Mesenchymal stem cell (in vitro differentiated cells and primary cell): ENCODE measurements around the gene HYI. TPM values are rescaled to one million over a fixed set of nuclear protein-coding genes. Genes with fewer than 3 reads are reported as not detected.
"Not testable (repeated sequence)": the region's sequence is repeated elsewhere in the genome, so short reads cannot be mapped to it uniquely, and the experiment has no call there.

ENCODE experiments used
- DNase-seq: peaks from one replicate; pipeline ENCODE4 v3.0.0-alpha.2; 2013
- H2AFZ ChIP-seq: one replicate; pipeline ENCODE4 v1.6.1; 2013; ENCODE audit warnings: low read depth, mild to moderate bottlenecking, control low read depth, inconsistent platforms, low read length, moderate library complexity
- H2AK5ac ChIP-seq: 2 replicates; pipeline ENCODE4 v1.6.1; 2013; ENCODE audit warnings: low read length, moderate library complexity, mild to moderate bottlenecking, inconsistent platforms; ENCODE audit not compliant: severe bottlenecking
- H2BK120ac ChIP-seq: one replicate; pipeline ENCODE4 v1.6.1; 2013; ENCODE audit warnings: low read depth, mild to moderate bottlenecking, inconsistent platforms, low read length, moderate library complexity
- H2BK12ac ChIP-seq, 2 experiments: one replicate each; pipeline ENCODE4 v1.6.1; 2013; ENCODE audit warnings: inconsistent platforms in 2 of 2, low read length in 2 of 2, mild to moderate bottlenecking in 2 of 2, moderate library complexity in 2 of 2, control low read depth in 1 of 2
- H2BK15ac ChIP-seq: one replicate; pipeline ENCODE4 v1.6.1; 2013; ENCODE audit warnings: mild to moderate bottlenecking, low read depth, inconsistent platforms; ENCODE audit not compliant: poor library complexity, severe bottlenecking
- H2BK5ac ChIP-seq: 2 replicates; pipeline ENCODE4 v1.6.1; 2013; ENCODE audit warnings: low read depth, mild to moderate bottlenecking, low read length, control low read depth, inconsistent platforms; ENCODE audit not compliant: poor library complexity, severe bottlenecking
- H3K14ac ChIP-seq, 2 experiments: one replicate each; pipeline ENCODE4 v1.6.1; 2013; ENCODE audit warnings: inconsistent platforms in 2 of 2, low read length in 2 of 2, control low read depth in 1 of 2, mild to moderate bottlenecking in 1 of 2, moderate library complexity in 1 of 2
- H3K18ac ChIP-seq, 2 experiments: one replicate each; pipeline ENCODE4 v1.6.1; 2013; ENCODE audit warnings: inconsistent platforms in 2 of 2, low read length in 2 of 2, control low read depth in 1 of 2, low read depth in 1 of 2, mild to moderate bottlenecking in 1 of 2
- H3K23ac ChIP-seq, 2 experiments: one replicate each; pipeline ENCODE4 v1.6.1; 2013; ENCODE audit warnings: inconsistent platforms in 2 of 2, low read length in 2 of 2, mild to moderate bottlenecking in 2 of 2, moderate library complexity in 2 of 2, control low read depth in 1 of 2
- H3K27ac ChIP-seq: 2 replicates; pipeline ENCODE4 v1.5.1; 2013; ENCODE audit warnings: mild to moderate bottlenecking, moderate library complexity, low read length, control low read depth, inconsistent platforms; ENCODE audit not compliant: poor library complexity, severe bottlenecking
- H3K27me3 ChIP-seq, 2 experiments: 2 replicates each; pipeline versions ENCODE4 v1.6.1 to v1.7.0; 2013; ENCODE audit warnings: low read length in 2 of 2, mild to moderate bottlenecking in 2 of 2, moderate library complexity in 2 of 2, control low read depth in 1 of 2, inconsistent platforms in 1 of 2; ENCODE audit not compliant: control insufficient read depth in 1 of 2, insufficient read depth in 1 of 2
- H3K36me3 ChIP-seq, 2 experiments: 2 replicates each; pipeline versions ENCODE4 v1.6.1 to v1.7.0; 2013; ENCODE audit warnings: low read length in 2 of 2, control low read depth in 1 of 2, inconsistent platforms in 1 of 2, low read depth in 1 of 2, mild to moderate bottlenecking in 1 of 2; ENCODE audit not compliant: insufficient read depth in 2 of 2, control insufficient read depth in 1 of 2
- H3K4ac ChIP-seq, 2 experiments: one replicate each; pipeline ENCODE4 v1.6.1; 2013; ENCODE audit warnings: inconsistent platforms in 2 of 2, low read length in 2 of 2, mild to moderate bottlenecking in 2 of 2, moderate library complexity in 2 of 2, control low read depth in 1 of 2, low read depth in 1 of 2
- H3K4me1 ChIP-seq: 2 replicates; pipeline ENCODE4 v1.6.1; 2013; ENCODE audit warnings: low read depth, low read length, control low read depth; ENCODE audit not compliant: control insufficient read depth, insufficient read depth
- H3K4me2 ChIP-seq: 2 replicates; pipeline ENCODE4 v1.6.1; 2013; ENCODE audit warnings: low read length, mild to moderate bottlenecking, inconsistent platforms; ENCODE audit not compliant: poor library complexity, severe bottlenecking
- H3K4me3 ChIP-seq, 2 experiments: 2 replicates each; pipeline versions ENCODE4 v1.5.1 to v1.7.0; 2013; ENCODE audit warnings: low read length in 2 of 2, mild to moderate bottlenecking in 2 of 2, control low read depth in 1 of 2, low read depth in 1 of 2; ENCODE audit not compliant: insufficient read depth in 1 of 2
- H3K79me1 ChIP-seq: replicated peaks from 2 replicates; pipeline ENCODE4 v1.6.1; 2013; ENCODE audit warnings: mild to moderate bottlenecking, control low read depth, low read length, inconsistent platforms; ENCODE audit not compliant: poor library complexity, severe bottlenecking
- H3K9ac ChIP-seq: 2 replicates; pipeline ENCODE4 v1.7.0; 2013; ENCODE audit warnings: mild to moderate bottlenecking, low read length, moderate library complexity
- H3K9me3 ChIP-seq: 2 replicates; pipeline ENCODE4 v1.7.0; 2013; ENCODE audit warnings: mild to moderate bottlenecking, low read length; ENCODE audit not compliant: control insufficient read depth
- H4K8ac ChIP-seq: one replicate; pipeline ENCODE4 v1.6.1; 2013; ENCODE audit warnings: inconsistent platforms, mild to moderate bottlenecking, low read length, moderate library complexity
- H4K91ac ChIP-seq: one replicate; pipeline ENCODE4 v1.6.1; 2013; ENCODE audit warnings: mild to moderate bottlenecking, low read length, inconsistent platforms
- WGBS: methylation state at CpG from one replicate; pipeline ENCODE4 v1.1.7; 2013; ENCODE audit warnings: mixed read lengths; 5-methylcytosine and 5-hydroxymethylcytosine counted together
- polyA plus RNA-seq, 2 experiments: library from polyadenylated mRNA; stranded (reverse); fragments of 200-250 nt; gene quantifications; one replicate each; pipeline ENCODE4 v1.2.3, GENCODE V29; 2013

The HYI gene
- 20.4 TPM for polyA plus RNA-seq (2013, experiment 1 of 2)
- 19.0 TPM for polyA plus RNA-seq (2013, experiment 2 of 2)

GRCh38 chr1:43453442-43454269 lies at the start of gene HYI:
Gene HYI (minus strand): TSS chr1:43453931. CDS start chr1:43453793, 138 bp downstream.
- peak within 1 kb of the TSS; percentile 88 for H3K9ac ChIP-seq
- H4K8ac ChIP-seq, result peak within 1 kb of the TSS; percentile 89
- H2BK5ac ChIP-seq, result peak within 1 kb of the TSS; percentile 51
- peaks cover 16% of the 10 kb centered on the region for H3K4me1 ChIP-seq
- peak within 1 kb of the TSS; percentile 80 for H2BK120ac ChIP-seq
- peak within 1 kb of the TSS; percentile 56 for H2AFZ ChIP-seq
- peak within 1 kb of the TSS; percentile 35 for H2AK5ac ChIP-seq
- peak within 1 kb of the TSS; percentile 28 to 29 for H2BK12ac ChIP-seq
- peak; percentile 93 for DNase-seq
- H3K23ac ChIP-seq, result peak within 1 kb of the TSS in 1 of 2 experiments; percentile 14
- peak within 1 kb of the TSS; percentile 60 to 94 for H3K4ac ChIP-seq
- H2BK15ac ChIP-seq, result peak within 1 kb of the TSS; percentile 50
- H3K4me2 ChIP-seq, result peak within 1 kb of the TSS; percentile 70
- H3K79me1 ChIP-seq, result peaks cover 13% of the 10 kb centered on the region
- under 1% methylated on average over 46 of the region's 87 CpGs for WGBS
- peak within 1 kb of the TSS; percentile 70 to 78 for H3K4me3 ChIP-seq
- H3K27ac ChIP-seq, result peak within 1 kb of the TSS; percentile 85
- no peaks in the 10 kb centered on the region for H3K9me3 ChIP-seq
- peaks cover 37 to 38% of the 10 kb centered on the region in 2 experiments for H3K36me3 ChIP-seq
- H3K18ac ChIP-seq, result peak within 1 kb of the TSS; percentile 86 to 92
- H3K27me3 ChIP-seq, result no peaks in the 10 kb centered on the region
- peak within 1 kb of the TSS in 1 of 2 experiments; percentile 88 for H3K14ac ChIP-seq
- H4K91ac ChIP-seq, result peak within 1 kb of the TSS; percentile 83

GRCh38 chr1:43501806-43502205 lies 48.1 kb upstream of the HYI start:
- H2BK15ac ChIP-seq, H3K4me3 ChIP-seq, H2BK120ac ChIP-seq, H3K4ac ChIP-seq, H3K23ac ChIP-seq, H3K9ac ChIP-seq, H3K36me3 ChIP-seq, H3K27me3 ChIP-seq, H3K14ac ChIP-seq, H2AFZ ChIP-seq, H3K79me1 ChIP-seq, H4K91ac ChIP-seq, DNase-seq, H3K18ac ChIP-seq, H2BK12ac ChIP-seq, H3K27ac ChIP-seq, H3K4me1 ChIP-seq, H4K8ac ChIP-seq, H3K9me3 ChIP-seq, H2BK5ac ChIP-seq, H3K4me2 ChIP-seq, H2AK5ac ChIP-seq: not testable (repeated sequence)
- no CpG with 5 or more reads among the region's 33 CpGs for WGBS

- no peak overlapping the region for H3K23ac ChIP-seq
- H2AFZ ChIP-seq, result no peak overlapping the region
- H3K4me1 ChIP-seq, result no peaks in the 10 kb centered on the region
- DNase-seq, result peak; percentile 21
- no peak overlapping the region for H2AK5ac ChIP-seq
- no peak overlapping the region for H2BK15ac ChIP-seq
- no peak overlapping the region for H3K9ac ChIP-seq
- no peak overlapping the region for H3K27ac ChIP-seq
- no peak overlapping the region for H4K8ac ChIP-seq
- peak overlapping the region in 1 of 2 experiments; percentile 43 for H3K18ac ChIP-seq
- 81% methylated on average over 6 of the region's 6 CpGs for WGBS
- no peak overlapping the region for H2BK5ac ChIP-seq
- H4K91ac ChIP-seq, result no peak overlapping the region
- H2BK12ac ChIP-seq, result no peak overlapping the region
- no peaks in the 10 kb centered on the region for H3K36me3 ChIP-seq
- peaks cover 0 to 7% of the 10 kb centered on the region in 2 experiments for H3K27me3 ChIP-seq
- no peaks in the 10 kb centered on the region for H3K9me3 ChIP-seq
- H3K79me1 ChIP-seq, result no peaks in the 10 kb centered on the region
- H3K4me2 ChIP-seq, result no peak overlapping the region
- H3K4ac ChIP-seq, result no peak overlapping the region
- H3K4me3 ChIP-seq, result no peak overlapping the region
- no peak overlapping the region for H2BK120ac ChIP-seq
- no peak overlapping the region for H3K14ac ChIP-seq
These were observed 46.2 kb upstream of the HYI start for GRCh38 chr1:43499898-43500297.

GRCh38 chr1:43495204-43495603 lies 41.5 kb upstream of the HYI start:
- Histone ChIP-seq H3K27ac (no peak overlapping the region), H4K8ac (no peak overlapping the region), H3K4ac (no peak overlapping the region), H3K9me3 (peaks cover 7% of the 10 kb centered on the region), H3K9ac (no peak overlapping the region), H3K4me3 (no peak overlapping the region), H4K91ac (no peak overlapping the region), H2BK120ac (no peak overlapping the region), H3K23ac (no peak overlapping the region), H3K27me3 (no peaks in the 10 kb centered on the region), H2BK5ac (no peak overlapping the region), H2AK5ac (no peak overlapping the region), H2BK15ac (no peak overlapping the region), H3K4me2 (no peak overlapping the region), H3K4me1 (peaks cover 1% of the 10 kb centered on the region), H3K14ac (no peak overlapping the region), H3K36me3 (no peaks in the 10 kb centered on the region), H3K79me1 (no peaks in the 10 kb centered on the region), H2BK12ac (no peak overlapping the region), H3K18ac (no peak overlapping the region), H2AFZ (no peak overlapping the region)
- 93% methylated on average over 7 of the region's 7 CpGs for WGBS
- no peak for DNase-seq
